Measurements from ENCODE around the gene LCN2. TPM values are rescaled to one million over a fixed set of nuclear protein-coding genes. Genes with fewer than 3 reads are reported as not detected.
A peak's percentile ranks its signal among the peaks of the same experiment; 100 is the strongest.
"Not testable (repeated sequence)": the region's sequence is repeated elsewhere in the genome, so short reads cannot be mapped to it uniquely, and the experiment has no call there.

Gene LCN2
- total RNA-seq, 1 donor from 2014 or later = 14.3 TPM

- H3K9me3 ChIP-seq = no peaks in the 10 kb centered on the region
- H3K27ac ChIP-seq = no peak overlapping the region
- ATAC-seq (no peak), DNase-seq (no peak)
- peaks cover 24% of the 10 kb centered on the region for H3K4me1 ChIP-seq
- intact Hi-C loops (cut with DNase I) = no loop called here
- H3K36me3 ChIP-seq = peaks cover 78% of the 10 kb centered on the region
- H3K27me3 ChIP-seq = no peaks in the 10 kb centered on the region
- H3K4me3 ChIP-seq = no peak overlapping the region
- no peak for TF ChIP-seq CTCF (IDR thresholded peaks at IDR 0.05)
Observed at GRCh38 chr9:128106181-128106939, 42.9 kb upstream of the LCN2 start.

- Histone ChIP-seq H3K27me3 (no peaks in the 10 kb centered on the region), H3K4me1 (peaks cover 18% of the 10 kb centered on the region), H3K27ac (no peak overlapping the region), H3K36me3 (peaks cover 72% of the 10 kb centered on the region), H3K9me3 (no peaks in the 10 kb centered on the region), H3K4me3 (no peak overlapping the region)
- DNase-seq = no peak
- TF ChIP-seq CTCF (IDR thresholded peaks at IDR 0.05) = no peak
- intact Hi-C loops (cut with DNase I) = no loop called here
- ATAC-seq = no peak
Observed at GRCh38 chr9:128106940-128107467, 42.2 kb upstream of the LCN2 start.

- Histone ChIP-seq H3K4me1 (peaks cover 11% of the 10 kb centered on the region), H3K9me3 (no peaks in the 10 kb centered on the region), H3K27me3 (no peaks in the 10 kb centered on the region), H3K36me3 (peaks cover 65% of the 10 kb centered on the region), H3K4me3 (no peak overlapping the region), H3K27ac (no peak overlapping the region)
- ATAC-seq (no peak), DNase-seq (no peak)
- intact Hi-C loops (cut with DNase I) = no loop called here
- no peak for TF ChIP-seq CTCF (IDR thresholded peaks at IDR 0.05)
Observed at GRCh38 chr9:128107468-128108268, 41.6 kb upstream of the LCN2 start.

GRCh38 chr9:128108269-128109049, 40.8 kb upstream of the LCN2 start:
- intact Hi-C loops (cut with DNase I) = no loop called here
- Histone ChIP-seq H3K4me1 (peaks cover 6% of the 10 kb centered on the region), H3K27me3 (no peaks in the 10 kb centered on the region), H3K27ac (no peak overlapping the region), H3K4me3 (no peak overlapping the region), H3K9me3 (no peaks in the 10 kb centered on the region), H3K36me3 (peaks cover 57% of the 10 kb centered on the region)
- DNase-seq (no peak), ATAC-seq (no peak)
- TF ChIP-seq CTCF (IDR thresholded peaks at IDR 0.05) = no peak

- Histone ChIP-seq H3K36me3 (peaks cover 50% of the 10 kb centered on the region), H3K9me3 (no peaks in the 10 kb centered on the region), H3K27me3 (no peaks in the 10 kb centered on the region), H3K27ac (no peak overlapping the region), H3K4me3 (no peak overlapping the region), H3K4me1 (no peaks in the 10 kb centered on the region)
- ATAC-seq (no peak), DNase-seq (peak; percentile 35)
- no peak for TF ChIP-seq CTCF (IDR thresholded peaks at IDR 0.05)
- intact Hi-C loops (cut with DNase I) = no loop called here
Observed at GRCh38 chr9:128109050-128109709, 40.1 kb upstream of the LCN2 start.

GRCh38 chr9:128111726-128112125, 37.5 kb upstream of the LCN2 start:
- H3K36me3 ChIP-seq = peaks cover 26% of the 10 kb centered on the region
- DNase-seq = peak; percentile 44
- intact Hi-C loops (cut with DNase I) = loop anchor here (10.0 kb wide), 1 partner anchor 167 kb away; no protein-coding TSS in a partner anchor
- not testable (repeated sequence) for ATAC-seq, H3K27ac ChIP-seq, H3K4me1 ChIP-seq, H3K4me3 ChIP-seq, H3K27me3 ChIP-seq, H3K9me3 ChIP-seq
